Lung (tissue), 12 donors: ENCODE results near the gene CAPN9. TPM values are rescaled to one million over a fixed set of nuclear protein-coding genes. Genes with fewer than 3 reads are reported as not detected.
A peak's percentile ranks its signal among the peaks of the same experiment; 100 is the strongest.

Source experiments
- ATAC-seq: fragments of 200-7000 bp; cut with Tn5 transposase; one replicate; pipeline ENCODE4 v1.9.1; 2020; ENCODE audit warnings: moderate number of reproducible peaks; ENCODE audit not compliant: insufficient read depth, low FRiP score
- DNase-seq, 3 donors: peaks; one replicate each; pipeline ENCODE4 v3.0.0-alpha.2; 2013 to 2017
- H3K27ac ChIP-seq, 2 donors: one replicate each; pipeline ENCODE4 v1.5.1; 2013; ENCODE audit warnings: mild to moderate bottlenecking in 2 of 2, moderate library complexity in 2 of 2, control low read depth in 1 of 2, inconsistent platforms in 1 of 2, low read depth in 1 of 2, low read length in 1 of 2
- H3K27me3 ChIP-seq, 3 donors: one replicate each; pipeline ENCODE4 v1.5.1; 2013; ENCODE audit warnings: low read length in 2 of 3; ENCODE audit not compliant: control insufficient read depth in 3 of 3, insufficient read depth in 3 of 3
- H3K36me3 ChIP-seq, 4 donors: one replicate each; pipeline ENCODE4 v1.5.1; 2013; ENCODE audit warnings: low read length in 4 of 4, mild to moderate bottlenecking in 1 of 4, moderate library complexity in 1 of 4; ENCODE audit not compliant: control insufficient read depth in 4 of 4, insufficient read depth in 4 of 4
- H3K4me1 ChIP-seq, 5 donors: one replicate each; pipeline ENCODE4 v1.5.1; 2013; ENCODE audit warnings: low read length in 5 of 5, mild to moderate bottlenecking in 2 of 5, moderate library complexity in 1 of 5; ENCODE audit not compliant: control insufficient read depth in 5 of 5, insufficient read depth in 5 of 5
- H3K4me3 ChIP-seq: one replicate; pipeline ENCODE4 v1.5.1; 2013; ENCODE audit warnings: mild to moderate bottlenecking, control low read depth, moderate library complexity
- H3K9ac ChIP-seq, 2 donors: one replicate each; pipeline ENCODE4 v1.5.1; 2013; ENCODE audit warnings: low read length in 2 of 2, control low read depth in 1 of 2; ENCODE audit not compliant: insufficient read depth in 1 of 2
- H3K9me3 ChIP-seq, 4 donors: one replicate each; pipeline ENCODE4 v1.5.1; 2013; ENCODE audit warnings: low read length in 3 of 4, mild to moderate bottlenecking in 1 of 4, moderate library complexity in 1 of 4; ENCODE audit not compliant: control insufficient read depth in 4 of 4, insufficient read depth in 3 of 4
- CTCF ChIP-seq: IDR thresholded peaks from 2 replicates; pipeline ENCODE4 v1.5.1; 2012; ENCODE audit warnings: mild to moderate bottlenecking; ENCODE audit errors: control extremely low read depth, extremely low read depth
- WGBS, 2 donors: extraction: QIAGEN DNeasy Blood & Tissue Kit; methylation state at CpG; one replicate each; pipeline ENCODE4 v1.1.7; 2013; 5-methylcytosine and 5-hydroxymethylcytosine counted together
- polyA plus RNA-seq, 2 donors: library from polyadenylated mRNA; stranded (reverse); fragments of 200-250 nt; gene quantifications; one replicate each; pipeline ENCODE4 v1.2.1, GENCODE V29; 2013
- total RNA-seq, 2 donors: library from RNA; depleted of rRNA in 1 of 2; stranded (reverse); fragments of >200 nt in 1 of 2; gene quantifications; one replicate each; pipeline ENCODE4 v1.2.1, GENCODE V29; 2014 to 2021
- donor health status: control.
- donor health status: control.
- donor health status: Bipolar disorder and iron deficiency.
- donor health status: healthy.
- donor health status: DM: yes; HTN: yes; CAD: no.

The CAPN9 gene
- total and polyA plus RNA-seq, 4 donors, result 2.2 to 13.2 (median 7.6) TPM

DNA sequence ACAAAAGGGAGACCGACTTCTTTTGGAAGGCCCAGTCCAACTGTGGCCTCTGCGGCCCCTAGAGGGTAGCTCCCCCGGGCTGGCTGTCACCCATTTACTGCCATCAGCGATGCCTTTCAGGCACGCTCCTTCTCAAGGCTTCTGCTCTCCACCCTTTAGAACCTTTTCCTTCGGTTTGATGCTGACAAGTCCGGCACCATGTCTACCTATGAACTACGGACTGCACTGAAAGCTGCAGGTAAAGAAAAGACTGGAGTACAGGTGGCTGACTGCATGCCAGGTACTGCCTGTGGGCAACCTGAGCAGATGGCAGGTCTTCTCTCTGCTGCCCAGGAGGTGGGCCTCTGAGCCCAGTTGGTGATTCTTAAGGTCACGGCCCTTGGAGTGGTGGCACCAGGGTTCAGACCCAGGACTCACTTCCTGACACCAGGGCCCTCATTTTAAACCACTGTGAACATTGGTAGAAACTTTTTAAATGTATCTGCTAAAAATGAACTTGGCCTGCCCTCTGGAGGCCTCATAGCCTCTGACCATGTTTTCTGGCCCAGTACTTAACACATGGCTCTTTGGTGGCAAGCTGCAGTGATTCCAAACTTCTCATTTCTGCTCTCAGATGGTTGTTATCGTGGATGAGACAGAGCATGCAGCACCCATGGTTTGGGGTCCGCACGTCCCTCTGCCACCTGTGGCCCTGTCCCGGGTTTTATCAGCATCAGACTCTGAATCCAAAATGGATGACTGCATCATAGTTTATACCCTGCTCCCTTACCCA lies 45.7 kb downstream of the CAPN9 start:
- WGBS, 2 donors, result 90 to 94% methylated on average over 13 of the region's 13 CpGs
- Histone ChIP-seq H3K9ac (no peak overlapping the region), H3K9me3 (no peaks in the 10 kb centered on the region), H3K4me3 (no peak overlapping the region), H3K4me1 (peaks cover 0 to 14% (median 0%) of the 10 kb centered on the region in 5 donors), H3K27ac (no peak overlapping the region), H3K36me3 (no peaks in the 10 kb centered on the region), H3K27me3 (no peaks in the 10 kb centered on the region)
- DNase-seq (no peak), ATAC-seq (no peak)
- no peak for TF ChIP-seq CTCF

GRCh38 chr1:230793463-230793745 lies 46.2 kb downstream of the CAPN9 start:
- Histone ChIP-seq H3K9ac (no peak overlapping the region), H3K4me1 (peaks cover 0 to 14% (median 0%) of the 10 kb centered on the region in 5 donors), H3K9me3 (no peaks in the 10 kb centered on the region), H3K36me3 (no peaks in the 10 kb centered on the region), H3K27me3 (no peaks in the 10 kb centered on the region), H3K27ac (no peak overlapping the region), H3K4me3 (no peak overlapping the region)
- no peak for TF ChIP-seq CTCF
- DNase-seq (no peak), ATAC-seq (no peak)
- 93 to 97% methylated on average over 9 of the region's 9 CpGs for WGBS, 2 donors

- ATAC-seq, result no peak
- peaks cover 0 to 14% (median 0%) of the 10 kb centered on the region in 5 donors for H3K4me1 ChIP-seq
- no peak overlapping the region for H3K4me3 ChIP-seq
- no peaks in the 10 kb centered on the region for H3K9me3 ChIP-seq
- H3K9ac ChIP-seq, result no peak overlapping the region
- H3K36me3 ChIP-seq, result no peaks in the 10 kb centered on the region
- H3K27ac ChIP-seq, result no peak overlapping the region
- no peaks in the 10 kb centered on the region for H3K27me3 ChIP-seq
- peak in 1 of 3 donors; percentile 22 for DNase-seq
- WGBS, 2 donors, result 67 to 70% methylated on average over 5 of the region's 5 CpGs
- TF ChIP-seq CTCF, result no peak
Measured at GRCh38 chr1:230794431-230794830, 47.2 kb downstream of the CAPN9 start.
